H9 (cell line): ENCODE measurements around the gene HAT1. TPM values are rescaled to one million over a fixed set of nuclear protein-coding genes. Genes with fewer than 3 reads are reported as not detected.

Experiments
- DNase-seq: peaks from one replicate; pipeline ENCODE4 v3.0.0-alpha.2; 2017
- H2AFZ ChIP-seq: one replicate; pipeline ENCODE4 v1.6.1; 2013; ENCODE audit warnings: mild to moderate bottlenecking, low read length, control low read depth, moderate library complexity
- H2AK5ac ChIP-seq: 2 replicates; pipeline ENCODE4 v1.6.1; 2013; ENCODE audit warnings: low read length, control low read depth, mixed read lengths; ENCODE audit not compliant: insufficient read length
- H2BK120ac ChIP-seq: one replicate; pipeline ENCODE4 v1.6.1; 2013; ENCODE audit warnings: low read depth, mild to moderate bottlenecking, low read length, control low read depth, inconsistent platforms; ENCODE audit not compliant: poor library complexity, severe bottlenecking
- H2BK12ac ChIP-seq: 2 replicates; pipeline ENCODE4 v1.6.1; 2013; ENCODE audit warnings: low read length, control low read depth, mixed read lengths, low read depth; ENCODE audit not compliant: insufficient read length
- H2BK15ac ChIP-seq: 2 replicates; pipeline ENCODE4 v1.6.1; 2013; ENCODE audit warnings: low read depth, low read length, control low read depth
- H2BK20ac ChIP-seq: one replicate; pipeline ENCODE4 v1.6.1; 2013; ENCODE audit warnings: low read depth, mild to moderate bottlenecking, low read length, control low read depth, inconsistent platforms; ENCODE audit not compliant: poor library complexity, severe bottlenecking
- H2BK5ac ChIP-seq: 2 replicates; pipeline ENCODE4 v1.6.1; 2013; ENCODE audit warnings: low read length, control low read depth, mixed read lengths; ENCODE audit not compliant: insufficient read length
- H3K14ac ChIP-seq: 2 replicates; pipeline ENCODE4 v1.6.1; 2013; ENCODE audit warnings: low read length, control low read depth; ENCODE audit not compliant: insufficient read depth
- H3K18ac ChIP-seq: 2 replicates; pipeline ENCODE4 v1.6.1; 2013; ENCODE audit warnings: low read depth, mild to moderate bottlenecking, mixed read lengths, low read length, control low read depth; ENCODE audit not compliant: insufficient read length
- H3K23ac ChIP-seq: 2 replicates; pipeline ENCODE4 v1.6.1; 2013; ENCODE audit warnings: low read length, control low read depth, mixed read lengths, low read depth; ENCODE audit not compliant: insufficient read length
- H3K23me2 ChIP-seq: 2 replicates; pipeline ENCODE4 v1.6.1; 2013; ENCODE audit warnings: low read depth, mild to moderate bottlenecking, mixed read lengths, low read length, control low read depth; ENCODE audit not compliant: insufficient read length, poor library complexity, severe bottlenecking
- H3K27ac ChIP-seq: 2 replicates; pipeline ENCODE4 v1.5.1; 2013; ENCODE audit warnings: low read length, control low read depth, mixed read lengths, low read depth; ENCODE audit not compliant: insufficient read length
- H3K27me3 ChIP-seq: 2 replicates; pipeline ENCODE4 v1.6.1; 2013; ENCODE audit warnings: low read length, control low read depth, inconsistent platforms; ENCODE audit not compliant: insufficient read depth
- H3K4ac ChIP-seq: 2 replicates; pipeline ENCODE4 v1.6.1; 2013; ENCODE audit warnings: low read depth, mild to moderate bottlenecking, control low read depth, inconsistent platforms, low read length, moderate library complexity
- H3K4me1 ChIP-seq: 2 replicates; pipeline ENCODE4 v1.6.1; 2013; ENCODE audit warnings: low read length, control low read depth, inconsistent platforms; ENCODE audit not compliant: insufficient read depth
- H3K4me2 ChIP-seq: 2 replicates; pipeline ENCODE4 v1.6.1; 2013; ENCODE audit warnings: low read length, control low read depth, mixed read lengths; ENCODE audit not compliant: insufficient read length, insufficient read depth
- H3K56ac ChIP-seq: 2 replicates; pipeline ENCODE4 v1.6.1; 2013; ENCODE audit warnings: low read depth, mild to moderate bottlenecking, mixed read lengths, low read length, control low read depth; ENCODE audit not compliant: insufficient read length
- H3K79me1 ChIP-seq: 2 replicates; pipeline ENCODE4 v1.6.1; 2013; ENCODE audit warnings: low read depth, mild to moderate bottlenecking, moderate library complexity, low read length, control low read depth, inconsistent platforms; ENCODE audit not compliant: insufficient read depth, poor library complexity, severe bottlenecking
- H3K79me2 ChIP-seq: 2 replicates; pipeline ENCODE4 v1.6.1; 2013; ENCODE audit warnings: low read length, control low read depth, inconsistent platforms; ENCODE audit not compliant: insufficient read depth
- H3K9ac ChIP-seq: 2 replicates; pipeline ENCODE4 v1.6.1; 2013; ENCODE audit warnings: low read length, control low read depth, mixed read lengths; ENCODE audit not compliant: insufficient read length; ENCODE audit errors: extremely low read depth
- H3K9me3 ChIP-seq: one replicate; pipeline ENCODE4 v1.6.1; 2013; ENCODE audit warnings: low read depth, low read length, inconsistent platforms; ENCODE audit not compliant: control insufficient read depth
- H3T11ph ChIP-seq: one replicate; pipeline ENCODE4 v1.6.1; 2013; ENCODE audit warnings: mild to moderate bottlenecking, low read length, control low read depth, inconsistent platforms
- H4K20me1 ChIP-seq: one replicate; pipeline ENCODE4 v1.6.1; 2013; ENCODE audit not compliant: control insufficient read depth, insufficient read length, insufficient read depth
- H4K5ac ChIP-seq: 2 replicates; pipeline ENCODE4 v1.6.1; 2013; ENCODE audit warnings: low read depth, mild to moderate bottlenecking, mixed read lengths, low read length, control low read depth; ENCODE audit not compliant: insufficient read length
- H4K8ac ChIP-seq: replicated peaks from 2 replicates; pipeline ENCODE4 v1.6.1; 2013; ENCODE audit warnings: low read length, control low read depth, mixed read lengths, low read depth; ENCODE audit not compliant: insufficient read length
- H4K91ac ChIP-seq: 2 replicates; pipeline ENCODE4 v1.6.1; 2013; ENCODE audit warnings: low read depth, mild to moderate bottlenecking, moderate library complexity, mixed read lengths, low read length, control low read depth; ENCODE audit not compliant: insufficient read length
- H3K27ac Mint-ChIP-seq, 3 experiments: 2 replicates in 2 of 3; 3 replicates in 1 of 3; pipeline ENCODE4 v1.8.0; 2020 to 2021; ENCODE audit warnings: mixed read lengths in 3 of 3, mild to moderate bottlenecking in 1 of 3, moderate library complexity in 1 of 3
- H3K27me3 Mint-ChIP-seq: 2 replicates; pipeline ENCODE4 v1.8.0; 2021; ENCODE audit warnings: low read depth, mild to moderate bottlenecking, moderate library complexity, mixed read lengths
- H3K36me3 Mint-ChIP-seq, 3 experiments: 2 replicates in 2 of 3; 3 replicates in 1 of 3; pipeline ENCODE4 v1.8.0; 2020 to 2021; ENCODE audit warnings: low read depth in 3 of 3, mixed read lengths in 3 of 3; ENCODE audit not compliant: insufficient read depth in 1 of 3
- H3K4me1 Mint-ChIP-seq, 2 experiments: 2 replicates each; pipeline ENCODE4 v1.8.0; 2020; ENCODE audit warnings: mixed read lengths in 2 of 2
- H3K4me3 Mint-ChIP-seq, 2 experiments: 2 replicates in 1 of 2; 3 replicates in 1 of 2; pipeline ENCODE4 v1.8.0; 2020 to 2021; ENCODE audit warnings: mild to moderate bottlenecking in 2 of 2, mixed read lengths in 2 of 2, moderate library complexity in 1 of 2
- H3K9me3 Mint-ChIP-seq, 2 experiments: 2 replicates in 1 of 2; 3 replicates in 1 of 2; pipeline ENCODE4 v1.8.0; 2020; ENCODE audit warnings: mild to moderate bottlenecking in 2 of 2, mixed read lengths in 2 of 2, moderate library complexity in 1 of 2
- CTCF ChIP-seq: fragments of 200-600 bp; sonication (generic); conservative IDR thresholded peaks from 3 replicates; pipeline ENCODE4 v1.8.0; 2021; ENCODE audit warnings: antibody characterized with exemption, mild to moderate bottlenecking
- WGBS: extraction: QIAGEN DNeasy Blood & Tissue Kit; methylation state at CpG from one replicate; pipeline ENCODE4 v1.1.7; 2013; ENCODE audit warnings: missing lambda C conversion rate, low lambda C conversion rate, mixed read lengths; ENCODE audit not compliant: insufficient read length; ENCODE audit errors: extremely low coverage; 5-methylcytosine and 5-hydroxymethylcytosine counted together
- total RNA-seq: library from RNA; stranded (reverse); gene quantifications from 2 replicates; pipeline ENCODE4 v1.2.1, GENCODE V29; 2021

HAT1 gene
- total RNA-seq, 1 experiment from 2014 or later, result 73.0 TPM

DNA sequence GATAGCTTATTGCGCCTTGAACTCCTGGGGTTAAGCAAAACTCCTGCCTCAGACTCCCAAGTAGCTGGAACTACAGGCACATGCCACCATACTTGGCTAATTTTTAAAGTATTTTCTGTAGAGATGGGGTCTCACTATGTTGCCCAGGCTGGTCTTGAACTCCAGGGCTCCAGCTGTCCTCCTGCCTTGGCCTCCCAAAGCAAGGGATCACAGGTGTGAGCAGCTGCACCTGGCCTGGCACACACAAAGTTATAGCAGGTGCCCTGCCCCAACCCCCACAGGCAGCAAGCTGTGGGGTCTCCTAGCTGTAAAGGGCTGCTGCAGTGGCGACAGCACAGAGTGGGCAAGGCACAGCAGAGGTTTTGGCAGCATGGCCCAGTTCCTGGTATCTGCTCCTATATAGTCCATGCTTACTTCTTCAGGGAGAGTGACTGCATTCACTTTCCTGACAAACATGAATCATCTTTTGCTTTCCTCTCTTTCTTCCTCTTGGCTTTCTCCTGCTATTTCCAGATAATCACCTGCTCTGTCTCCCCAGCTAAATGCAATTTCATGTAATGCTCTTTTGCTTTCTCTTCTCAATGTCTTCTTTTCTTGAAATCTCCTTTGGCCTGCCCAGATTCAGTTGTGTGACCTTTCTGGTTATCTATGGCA lies 50.2 kb downstream of the HAT1 start:
- Histone ChIP-seq H2BK15ac (no peak overlapping the region), H2BK20ac (no peak overlapping the region), H3K4ac (no peak overlapping the region), H3T11ph (no peak overlapping the region), H2AFZ (no peak overlapping the region), H3K18ac (no peak overlapping the region), H2AK5ac (no peak overlapping the region), H3K4me1 (no peaks in the 10 kb centered on the region), H3K56ac (no peak overlapping the region), H3K4me2 (no peak overlapping the region), H4K8ac (no peak overlapping the region), H4K5ac (no peak overlapping the region), H3K79me1 (no peaks in the 10 kb centered on the region), H3K9me3 (no peaks in the 10 kb centered on the region), H3K9ac (no peak overlapping the region), H2BK12ac (no peak overlapping the region), H4K20me1 (no peaks in the 10 kb centered on the region), H4K91ac (no peak overlapping the region), H3K23ac (no peak overlapping the region), H3K79me2 (no peaks in the 10 kb centered on the region), H3K27me3 (no peaks in the 10 kb centered on the region), H3K23me2 (no peaks in the 10 kb centered on the region), H3K14ac (no peak overlapping the region; the same call in 1 of the 2 replicates), H2BK5ac (no peak overlapping the region), H3K27ac (no peak overlapping the region), H2BK120ac (no peak overlapping the region)
- Mint-ChIP-seq H3K36me3 (peaks cover 7 to 39% (median 24%) of the 10 kb centered on the region in 3 experiments; a peak in 6 of 7 replicates), H3K4me1 (no peaks in the 10 kb centered on the region), H3K4me3 (no peak overlapping the region), H3K9me3 (no peaks in the 10 kb centered on the region), H3K27me3 (no peaks in the 10 kb centered on the region), H3K27ac (no peak overlapping the region)
- DNase-seq, result no peak
- WGBS, result no CpG with 5 or more reads among the region's 2 CpGs
- TF ChIP-seq CTCF, result no peak
